Measurements from ENCODE around the gene ENDOV. TPM values are rescaled to one million over a fixed set of nuclear protein-coding genes. Genes with fewer than 3 reads are reported as not detected.

The ENDOV gene
- total RNA-seq, 2 experiments from 2014 or later: 10.1 to 12.0 TPM

GRCh38 chr17:80430446-80431245 lies 15.7 kb downstream of the ENDOV start:
- CTCF ChIA-PET: no interaction called here
- no peak for DNase-seq
- Mint-ChIP-seq H3K27me3 (no peaks in the 10 kb centered on the region), H3K9me3 (no peaks in the 10 kb centered on the region), H3K27ac (no peak overlapping the region), H3K36me3 (ENCODE audit: low read depth) (no peaks in the 10 kb centered on the region), H3K4me1 (ENCODE audit: low read depth) (peaks cover 5% of the 10 kb centered on the region), H3K4me3 (no peak overlapping the region)
- H3K4me1 ChIP-seq (ENCODE audit: insufficient read depth, low read length): peaks cover 12% of the 10 kb centered on the region
- no peak overlapping the region for H3K27ac ChIP-seq (ENCODE audit: low read depth in 1 of 2, low read length in 2 of 2)
- POLR2A ChIA-PET: no interaction called here
- H3K4me3 ChIP-seq (ENCODE audit: low read length): no peak overlapping the region
- no peak for ATAC-seq (ENCODE audit: poor library complexity)
- intact Hi-C loops (cut with DNase I, micrococcal nuclease): no loop called here
- no peaks in the 10 kb centered on the region for H3K27me3 ChIP-seq (ENCODE audit: control insufficient read depth in 1 of 2, insufficient read depth in 2 of 2, low read length in 2 of 2)
- no peaks in the 10 kb centered on the region for H3K36me3 ChIP-seq (ENCODE audit: insufficient read depth, low read length)
- TF ChIP-seq CTCF (IDR thresholded peaks at IDR 0.05): no peak
- no peaks in the 10 kb centered on the region for H3K9me3 ChIP-seq (ENCODE audit: control insufficient read depth in 1 of 2, insufficient read depth in 1 of 2, low read length in 2 of 2)

- DNase-seq (no peak), ATAC-seq (ENCODE audit: poor library complexity) (no peak)
- Mint-ChIP-seq H3K27ac (no peak overlapping the region), H3K27me3 (no peaks in the 10 kb centered on the region), H3K4me1 (ENCODE audit: low read depth) (peaks cover 5% of the 10 kb centered on the region), H3K36me3 (ENCODE audit: low read depth) (no peaks in the 10 kb centered on the region), H3K4me3 (no peak overlapping the region), H3K9me3 (no peaks in the 10 kb centered on the region)
- CTCF ChIA-PET: no interaction called here
- Histone ChIP-seq H3K36me3 (ENCODE audit: insufficient read depth, low read length) (no peaks in the 10 kb centered on the region), H3K27ac (ENCODE audit: low read depth in 1 of 2, low read length in 2 of 2) (no peak overlapping the region), H3K4me3 (ENCODE audit: low read length) (no peak overlapping the region), H3K27me3 (ENCODE audit: control insufficient read depth in 1 of 2, insufficient read depth in 2 of 2, low read length in 2 of 2) (no peaks in the 10 kb centered on the region), H3K4me1 (ENCODE audit: insufficient read depth, low read length) (peaks cover 9% of the 10 kb centered on the region), H3K9me3 (ENCODE audit: control insufficient read depth in 1 of 2, insufficient read depth in 1 of 2, low read length in 2 of 2) (no peaks in the 10 kb centered on the region)
- intact Hi-C loops (cut with DNase I, micrococcal nuclease): no loop called here
- TF ChIP-seq CTCF (IDR thresholded peaks at IDR 0.05): no peak
- POLR2A ChIA-PET: interaction anchor here (0.8 kb wide), 1 partner anchor 23 kb away, joined by 4 read pairs; no protein-coding TSS in a partner anchor
These were observed 16.6 kb downstream of the ENDOV start for GRCh38 chr17:80431246-80432195.

GRCh38 chr17:80432350-80432955 lies 17.5 kb downstream of the ENDOV start:
- ChIA-PET POLR2A (no interaction called here), CTCF (no interaction called here)
- Mint-ChIP-seq H3K27ac (no peak overlapping the region), H3K36me3 (ENCODE audit: low read depth) (no peaks in the 10 kb centered on the region), H3K4me1 (ENCODE audit: low read depth) (no peaks in the 10 kb centered on the region), H3K4me3 (no peak overlapping the region), H3K27me3 (no peaks in the 10 kb centered on the region), H3K9me3 (no peaks in the 10 kb centered on the region)
- Histone ChIP-seq H3K36me3 (ENCODE audit: insufficient read depth, low read length) (no peaks in the 10 kb centered on the region), H3K4me1 (ENCODE audit: insufficient read depth, low read length) (no peaks in the 10 kb centered on the region), H3K27me3 (ENCODE audit: control insufficient read depth in 1 of 2, insufficient read depth in 2 of 2, low read length in 2 of 2) (no peaks in the 10 kb centered on the region), H3K4me3 (ENCODE audit: low read length) (no peak overlapping the region), H3K27ac (ENCODE audit: low read depth in 1 of 2, low read length in 2 of 2) (no peak overlapping the region), H3K9me3 (ENCODE audit: control insufficient read depth in 1 of 2, insufficient read depth in 1 of 2, low read length in 2 of 2) (no peaks in the 10 kb centered on the region)
- DNase-seq (no peak), ATAC-seq (ENCODE audit: poor library complexity) (no peak)
- intact Hi-C loops (cut with DNase I, micrococcal nuclease): no loop called here
- no peak for TF ChIP-seq CTCF (IDR thresholded peaks at IDR 0.05)

Measured in CD4-positive, alpha-beta T cell (primary cell).